Mesothelial cell of epicardium (in vitro differentiated cells): ENCODE results near the gene SOX6. TPM values are rescaled to one million over a fixed set of nuclear protein-coding genes. Genes with fewer than 3 reads are reported as not detected.
A peak's percentile ranks its signal among the peaks of the same experiment; 100 is the strongest.

Source experiments
- DNase-seq, 2 experiments: peaks; one replicate each; pipeline ENCODE4 v3.0.0; 2021; ENCODE audit warnings: low spot score in 2 of 2; ENCODE audit not compliant: unreplicated experiment in 2 of 2
- H3K27ac Mint-ChIP-seq: 2 replicates; pipeline ENCODE4 v1.8.0; 2021; ENCODE audit warnings: mixed read lengths
- H3K27me3 Mint-ChIP-seq: 2 replicates; pipeline ENCODE4 v1.8.0; 2021; ENCODE audit warnings: low read depth, mixed read lengths
- H3K36me3 Mint-ChIP-seq: 2 replicates; pipeline ENCODE4 v1.8.0; 2021; ENCODE audit warnings: mixed read lengths
- H3K4me1 Mint-ChIP-seq: 2 replicates; pipeline ENCODE4 v1.8.0; 2021; ENCODE audit warnings: mixed read lengths
- H3K4me3 Mint-ChIP-seq: 2 replicates; pipeline ENCODE4 v1.8.0; 2021; ENCODE audit warnings: mild to moderate bottlenecking, moderate library complexity, mixed read lengths
- H3K9me3 Mint-ChIP-seq: 2 replicates; pipeline ENCODE4 v1.8.0; 2021; ENCODE audit warnings: mixed read lengths
- CTCF ChIP-seq: fragments of 200-600 bp; sonication (generic); IDR thresholded peaks from one replicate; pipeline ENCODE4 v1.5.0; 2021; ENCODE audit warnings: antibody characterized with exemption; ENCODE audit not compliant: unreplicated experiment
- total RNA-seq: library from RNA; stranded (reverse); gene quantifications from 3 replicates; pipeline ENCODE4 v1.2.1, GENCODE V29; 2021

Gene SOX6
- total RNA-seq, 1 donor from 2014 or later = 46.4 TPM

DNA sequence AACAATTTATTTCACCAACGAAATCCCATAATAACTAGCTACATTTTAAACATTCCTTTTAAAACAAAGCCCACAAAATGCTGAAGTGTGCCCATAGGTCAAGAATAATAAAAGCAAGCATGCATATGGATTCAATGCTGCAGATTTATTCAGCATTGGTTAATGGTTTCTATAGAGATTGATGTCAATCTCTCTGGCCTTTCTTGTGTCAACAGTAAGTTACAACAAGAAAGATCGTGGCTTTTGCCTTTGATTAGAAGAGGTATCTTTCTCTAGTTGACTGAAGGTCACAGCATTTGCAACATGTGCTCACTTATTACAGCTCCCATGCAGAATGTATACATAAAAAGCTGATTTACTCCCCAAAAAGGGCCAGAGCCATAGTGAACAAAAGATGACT, 1.4 kb upstream of the SOX6 start:
- Mint-ChIP-seq H3K36me3 (no peaks in the 10 kb centered on the region), H3K9me3 (no peaks in the 10 kb centered on the region), H3K4me3 (no peak overlapping the region), H3K27me3 (no peaks in the 10 kb centered on the region), H3K4me1 (peaks cover 36% of the 10 kb centered on the region), H3K27ac (no peak overlapping the region)
- TF ChIP-seq CTCF = no peak
- DNase-seq = no peak

DNA sequence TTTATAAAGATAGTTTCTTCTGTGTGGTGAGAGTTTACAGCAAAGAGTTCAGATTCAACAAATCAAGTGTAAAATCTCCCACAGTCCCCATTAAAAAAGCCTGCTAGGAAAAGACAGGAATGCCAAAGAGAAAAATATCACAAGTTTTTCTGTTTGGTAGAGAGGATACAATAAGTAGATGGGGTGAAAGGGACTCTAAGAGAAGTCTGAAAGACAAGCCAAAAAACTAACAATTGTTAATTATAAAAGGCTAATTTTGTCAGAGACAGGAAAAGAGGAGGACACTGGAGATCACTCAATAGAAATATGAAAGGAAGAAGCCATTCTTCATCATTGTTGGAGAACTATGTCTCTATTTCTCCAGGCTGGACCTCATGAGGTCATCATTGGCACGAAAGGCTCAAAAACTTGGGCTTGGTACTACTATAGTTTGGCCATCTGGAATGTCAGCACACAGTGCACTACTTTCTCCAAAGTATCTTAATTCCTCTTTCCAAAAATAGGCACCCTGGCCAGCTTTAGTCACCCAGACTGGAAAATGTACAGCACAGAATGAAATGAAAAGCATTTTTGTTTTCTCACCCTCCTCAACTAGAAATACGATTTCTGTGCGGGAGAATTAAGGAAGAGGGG, 531 bp upstream of the SOX6 start:
- no peaks in the 10 kb centered on the region for H3K27me3 Mint-ChIP-seq
- TF ChIP-seq CTCF = no peak
- peaks cover 38% of the 10 kb centered on the region for H3K4me1 Mint-ChIP-seq
- no peak for DNase-seq
- peak overlapping the region; percentile 92 for H3K27ac Mint-ChIP-seq
- H3K9me3 Mint-ChIP-seq = no peaks in the 10 kb centered on the region
- no peaks in the 10 kb centered on the region for H3K36me3 Mint-ChIP-seq
- no peak overlapping the region for H3K4me3 Mint-ChIP-seq

DNA sequence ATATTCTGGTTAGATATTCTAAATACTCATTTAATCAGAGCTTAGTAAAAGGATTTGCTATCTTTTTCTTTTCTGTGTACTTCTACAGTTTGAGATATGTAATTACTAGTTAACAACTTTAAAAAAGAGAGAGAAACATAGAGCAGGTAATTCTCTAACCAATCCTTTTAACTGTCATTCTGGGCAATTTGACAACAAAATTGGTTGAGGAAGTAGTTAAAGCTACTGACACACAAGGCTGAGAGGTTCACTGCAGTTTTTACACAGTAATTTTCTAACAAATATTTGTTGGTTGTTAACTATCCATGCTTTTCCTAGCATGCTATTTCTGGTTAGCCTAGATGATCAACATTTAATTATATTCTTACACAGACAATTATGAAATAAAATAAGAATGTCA, 3.6 kb downstream of the SOX6 start:
- H3K4me1 Mint-ChIP-seq = peaks cover 44% of the 10 kb centered on the region

DNA sequence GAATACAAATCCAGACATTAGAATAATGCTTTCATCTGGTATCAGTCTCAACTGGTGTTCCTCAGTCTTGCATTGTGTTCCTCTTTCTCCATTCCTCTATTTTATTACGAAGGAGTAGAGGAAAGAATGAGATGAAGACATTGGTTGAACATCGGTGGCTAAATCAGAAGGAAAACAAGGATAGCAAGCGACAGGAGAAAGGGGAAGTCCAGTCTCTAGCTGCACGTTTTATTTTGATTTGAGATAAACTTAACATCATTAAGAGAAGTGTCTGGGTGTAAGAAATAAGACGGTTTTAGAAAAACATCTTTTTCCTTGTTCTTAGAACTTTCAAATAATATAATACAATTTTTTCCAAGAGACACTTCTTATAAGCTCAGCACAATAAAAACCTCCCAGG, 6.2 kb downstream of the SOX6 start:
- TF ChIP-seq CTCF = no peak
- Mint-ChIP-seq H3K27me3 (no peaks in the 10 kb centered on the region), H3K4me3 (no peak overlapping the region), H3K4me1 (peaks cover 44% of the 10 kb centered on the region), H3K9me3 (no peaks in the 10 kb centered on the region), H3K27ac (no peak overlapping the region), H3K36me3 (no peaks in the 10 kb centered on the region)
- DNase-seq = no peak

More for the DNA sequence above, 3.6 kb downstream of the SOX6 start:
- H3K27ac Mint-ChIP-seq = no peak overlapping the region
- DNase-seq = no peak
- H3K4me3 Mint-ChIP-seq = no peak overlapping the region
- no peak for TF ChIP-seq CTCF
- no peaks in the 10 kb centered on the region for H3K36me3 Mint-ChIP-seq
- no peaks in the 10 kb centered on the region for H3K9me3 Mint-ChIP-seq
- H3K27me3 Mint-ChIP-seq = no peaks in the 10 kb centered on the region

GRCh38 chr11:16347928-16348685, 8.2 kb downstream of the SOX6 start:
- Mint-ChIP-seq H3K4me3 (no peak overlapping the region), H3K27ac (no peak overlapping the region), H3K9me3 (no peaks in the 10 kb centered on the region), H3K36me3 (no peaks in the 10 kb centered on the region), H3K4me1 (peaks cover 35% of the 10 kb centered on the region), H3K27me3 (no peaks in the 10 kb centered on the region)
- no peak for TF ChIP-seq CTCF
- no peak for DNase-seq
